ENCODE data around the gene ZMYM4.
"Not testable (repeated sequence)": the region's sequence is repeated elsewhere in the genome, so short reads cannot be mapped to it uniquely, and the experiment has no call there.

ZMYM4 gene

GRCh38 chr1:35460796-35461195 is 192.3 kb downstream of the ZMYM4 start:
- Mint-ChIP-seq H3K4me1 (ENCODE audit: low read depth) (peaks cover 8% of the 10 kb centered on the region), H3K36me3 (ENCODE audit: low read depth) (peaks cover 49% of the 10 kb centered on the region), H3K4me3 (no peak overlapping the region), H3K9me3 (peaks cover 11% of the 10 kb centered on the region), H3K27ac (no peak overlapping the region), H3K27me3 (no peaks in the 10 kb centered on the region)

DNA sequence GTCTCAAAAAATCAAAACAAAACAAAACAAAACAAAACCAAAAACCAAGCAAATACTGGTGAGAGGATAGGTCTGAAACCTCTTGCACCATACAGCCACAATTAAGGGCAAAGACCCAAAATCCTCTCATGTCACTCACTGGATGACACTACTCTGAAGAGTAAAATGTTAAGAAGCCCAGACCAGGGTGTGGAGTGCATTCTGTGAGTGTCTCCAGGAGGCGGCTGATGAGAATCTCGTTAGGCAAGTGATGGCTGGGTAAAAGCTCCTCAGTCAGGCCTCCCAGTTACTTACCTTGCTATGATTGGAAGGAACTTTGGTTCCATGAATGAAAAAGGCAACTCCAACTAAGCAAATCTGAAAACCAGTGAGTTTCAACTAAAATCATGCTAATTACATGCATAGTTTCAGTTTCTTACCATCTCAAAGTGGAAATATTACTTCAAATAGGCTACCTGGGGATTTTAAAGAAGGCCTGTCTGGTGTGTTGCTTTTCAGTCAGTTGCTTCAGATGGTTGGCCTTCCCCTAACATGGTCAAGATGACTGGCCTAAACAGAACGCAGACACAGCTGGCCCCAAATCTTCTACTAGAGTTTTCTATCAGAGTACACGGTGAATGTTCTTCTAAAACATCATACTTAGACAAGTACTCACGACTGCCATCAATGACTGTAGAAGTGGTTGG is 193.6 kb downstream of the ZMYM4 start:
- no peaks in the 10 kb centered on the region for H3K27me3 Mint-ChIP-seq
- H3K27ac Mint-ChIP-seq, result peak overlapping the region; percentile 76
- H3K9me3 Mint-ChIP-seq, result peaks cover 18% of the 10 kb centered on the region
- H3K36me3 Mint-ChIP-seq (ENCODE audit: low read depth), result peaks cover 56% of the 10 kb centered on the region
- H3K4me1 Mint-ChIP-seq (ENCODE audit: low read depth), result peaks cover 8% of the 10 kb centered on the region
- no peak overlapping the region for H3K4me3 Mint-ChIP-seq

DNA sequence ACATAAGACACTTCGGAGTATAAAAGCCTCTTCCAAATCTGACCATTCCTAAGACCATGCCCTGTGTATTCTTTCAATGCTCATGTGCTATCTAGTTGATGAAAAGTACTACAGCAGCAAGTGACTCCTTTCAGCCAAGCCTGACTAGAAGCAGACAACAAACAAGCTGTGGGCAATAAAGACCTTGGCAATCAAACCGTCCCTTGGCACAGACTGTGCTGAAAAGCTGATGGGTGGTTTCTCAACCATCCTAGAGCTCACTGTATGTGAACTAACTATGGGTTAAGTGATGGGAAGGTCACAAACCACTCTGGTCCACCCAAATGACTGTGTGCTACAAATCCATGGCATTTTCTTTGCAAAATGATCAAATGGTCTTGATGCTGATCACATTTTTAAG is 194.7 kb downstream of the ZMYM4 start:
- Mint-ChIP-seq H3K9me3 (peaks cover 18% of the 10 kb centered on the region), H3K27ac (no peak overlapping the region), H3K27me3 (no peaks in the 10 kb centered on the region), H3K4me1 (ENCODE audit: low read depth) (peaks cover 8% of the 10 kb centered on the region), H3K36me3 (ENCODE audit: low read depth) (peaks cover 63% of the 10 kb centered on the region), H3K4me3 (no peak overlapping the region)

DNA sequence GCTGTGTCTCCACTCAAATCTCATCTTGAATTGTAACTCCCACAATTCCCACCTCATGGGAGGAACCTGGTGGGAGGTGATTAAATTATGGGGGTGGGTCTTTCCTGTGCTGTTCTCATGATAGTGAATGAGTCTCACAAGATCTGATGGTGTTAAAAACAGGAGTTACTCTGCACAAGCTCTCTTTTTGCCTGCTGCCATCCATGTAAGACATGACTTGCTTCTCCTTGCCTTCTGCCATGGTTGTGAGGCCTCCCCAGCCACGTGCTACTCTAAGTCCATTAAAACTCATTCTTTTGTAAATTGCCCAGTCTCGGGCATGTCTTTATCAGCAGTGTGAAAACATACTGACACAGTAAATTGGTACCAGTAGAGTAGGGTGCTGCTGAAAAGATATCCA is 195.2 kb downstream of the ZMYM4 start:
- H3K4me1 Mint-ChIP-seq (ENCODE audit: low read depth); H3K27ac Mint-ChIP-seq; H3K27me3 Mint-ChIP-seq; H3K4me3 Mint-ChIP-seq: not testable (repeated sequence)
- Mint-ChIP-seq H3K9me3 (peaks cover 18% of the 10 kb centered on the region), H3K36me3 (ENCODE audit: low read depth) (peaks cover 67% of the 10 kb centered on the region)

DNA sequence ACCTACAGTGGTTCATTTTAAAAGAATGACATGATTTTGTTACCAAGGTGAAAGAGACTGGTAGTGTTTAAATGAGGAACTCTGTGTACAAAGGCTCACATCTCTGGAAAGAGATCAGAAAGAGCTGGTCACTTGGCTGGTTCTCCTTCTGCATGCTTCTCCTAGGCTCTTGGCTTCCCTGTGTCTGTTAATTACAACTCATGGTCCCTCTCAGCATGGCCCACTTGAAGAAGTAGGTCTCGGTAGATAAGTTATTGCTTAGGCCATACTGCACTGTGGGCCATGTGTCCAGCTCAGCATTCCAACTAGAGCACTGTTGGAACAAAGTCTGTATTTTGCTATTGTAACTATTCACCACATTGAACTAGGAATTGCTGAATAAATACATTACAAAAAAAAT is 197.6 kb downstream of the ZMYM4 start:
- H3K4me1 Mint-ChIP-seq (ENCODE audit: low read depth), result peaks cover 8% of the 10 kb centered on the region
- H3K27ac Mint-ChIP-seq, result no peak overlapping the region
- H3K36me3 Mint-ChIP-seq (ENCODE audit: low read depth), result peaks cover 70% of the 10 kb centered on the region
- H3K27me3 Mint-ChIP-seq, result no peaks in the 10 kb centered on the region
- peaks cover 18% of the 10 kb centered on the region for H3K9me3 Mint-ChIP-seq
- H3K4me3 Mint-ChIP-seq, result no peak overlapping the region

- peaks cover 55% of the 10 kb centered on the region for H3K36me3 Mint-ChIP-seq (ENCODE audit: low read depth)
- peaks cover 4% of the 10 kb centered on the region for H3K9me3 Mint-ChIP-seq
- no peak overlapping the region for H3K27ac Mint-ChIP-seq
- no peaks in the 10 kb centered on the region for H3K4me1 Mint-ChIP-seq (ENCODE audit: low read depth)
- no peaks in the 10 kb centered on the region for H3K27me3 Mint-ChIP-seq
- no peak overlapping the region for H3K4me3 Mint-ChIP-seq
These were observed 202.6 kb downstream of the ZMYM4 start for GRCh38 chr1:35470977-35471613.

Measured in stimulated activated naive CD8-positive, alpha-beta T cell treated with anti-CD3 and anti-CD28 coated beads, Interleukin-15, Interleukin-2, amounts not matched to agents 100 ng/mL and 50 ng/mL, for 24 hours (primary cell).